SH-SY5Y (cell line): ENCODE measurements around the gene LSAMP.

ENCODE experiments used
- GATA2 ChIP-seq: IDR thresholded peaks from 2 replicates; pipeline ENCODE4 v1.6.1; 2011; ENCODE audit warnings: mild to moderate bottlenecking, low read depth, low read length
- GATA3 ChIP-seq: IDR thresholded peaks from 2 replicates; pipeline ENCODE4 v1.6.1; 2011; ENCODE audit warnings: low read depth, mild to moderate bottlenecking, low read length, moderate library complexity

Gene LSAMP

GRCh38 chr3:116141724-116142123 is 303.6 kb downstream of the LSAMP start:
- TF ChIP-seq GATA3 = no peak
- TF ChIP-seq GATA2 = no peak

GRCh38 chr3:116140100-116140689 is 305.1 kb downstream of the LSAMP start:
- TF ChIP-seq GATA2 = no peak

- TF ChIP-seq GATA3 (no peak), GATA2 (no peak)
Measured at GRCh38 chr3:116139641-116140040, 305.6 kb downstream of the LSAMP start.

- peak; percentile 65; the same call in 1 of the 2 replicates for TF ChIP-seq GATA2
- TF ChIP-seq GATA3 = 0 out of 2 replicates have a peak, but pooled peaks have one; percentile 31
Measured at GRCh38 chr3:116135457-116136085, 309.7 kb downstream of the LSAMP start.

GRCh38 chr3:116129187-116129946 is 315.9 kb downstream of the LSAMP start:
- TF ChIP-seq GATA2 (no peak), GATA3 (no peak)

- TF ChIP-seq GATA3 (no peak), GATA2 (no peak)
Measured at GRCh38 chr3:116127464-116127863, 317.8 kb downstream of the LSAMP start.

GRCh38 chr3:116124166-116124565 is 321.1 kb downstream of the LSAMP start:
- no peak for TF ChIP-seq GATA2
- no peak for TF ChIP-seq GATA3

GRCh38 chr3:116118475-116119169 is 326.7 kb downstream of the LSAMP start:
- TF ChIP-seq GATA3 (no peak; the same call in 1 of the 2 replicates), GATA2 (no peak)

GRCh38 chr3:116114586-116114985 is 330.7 kb downstream of the LSAMP start:
- TF ChIP-seq GATA3 (no peak), GATA2 (no peak)

GRCh38 chr3:116112696-116113095 is 332.6 kb downstream of the LSAMP start:
- no peak for TF ChIP-seq GATA3
- no peak for TF ChIP-seq GATA2

GRCh38 chr3:116111765-116112164 is 333.5 kb downstream of the LSAMP start:
- TF ChIP-seq GATA3 (no peak), GATA2 (no peak)

GRCh38 chr3:116103868-116104530 is 341.3 kb downstream of the LSAMP start:
- peak; percentile 89 for TF ChIP-seq GATA3
- peak; percentile 81 for TF ChIP-seq GATA2

GRCh38 chr3:116102037-116102436 is 343.2 kb downstream of the LSAMP start:
- TF ChIP-seq GATA3 (no peak), GATA2 (no peak)

- TF ChIP-seq GATA2 (no peak), GATA3 (no peak)
Measured at GRCh38 chr3:116097226-116097625, 348.1 kb downstream of the LSAMP start.
